MCF 10A (cell line): Measurements from ENCODE around the gene CLPTM1L. TPM values are rescaled to one million over a fixed set of nuclear protein-coding genes. Genes with fewer than 3 reads are reported as not detected.

Source experiments
- BruUV-seq: library from RNA; stranded (reverse); fragments of 400-500 nt; replicated peaks from 2 replicates; lab custom pipeline; 2021; lab: Mats Ljungman, UMichigan
- CTCF ChIA-PET: fragments of 300-600 bp; sonication (Branson Sonifier 250); formaldehyde crosslinking; extraction: SDS; loops from one replicate; lab custom pipeline; 2021; ENCODE audit warnings: antibody characterized with exemption, inconsistent platforms; lab: Yijun Ruan, JAX
- POLR2A ChIA-PET: fragments of 300-600, 350-650 bp; sonication (Branson Sonifier 250); formaldehyde crosslinking; extraction: SDS; loops from one replicate; lab custom pipeline; 2020; ENCODE audit warnings: antibody characterized with exemption, inconsistent platforms; lab: Yijun Ruan, JAX
- DNase-seq: peaks from one replicate; pipeline ENCODE4 v3.0.0-alpha.2; 2018; ENCODE audit not compliant: unreplicated experiment
- H3K27ac Mint-ChIP-seq: one replicate; pipeline ENCODE4 v1.8.0; 2022; ENCODE audit warnings: mild to moderate bottlenecking, low read depth, mixed read lengths; ENCODE audit not compliant: unreplicated experiment
- H3K27me3 Mint-ChIP-seq: one replicate; pipeline ENCODE4 v1.8.0; 2022; ENCODE audit warnings: mixed read lengths; ENCODE audit not compliant: insufficient read depth, unreplicated experiment
- H3K36me3 Mint-ChIP-seq: one replicate; pipeline ENCODE4 v1.8.0; 2022; ENCODE audit warnings: mild to moderate bottlenecking, moderate library complexity, mixed read lengths; ENCODE audit not compliant: insufficient read depth, unreplicated experiment
- H3K4me1 Mint-ChIP-seq: one replicate; pipeline ENCODE4 v1.8.0; 2022; ENCODE audit warnings: mixed read lengths; ENCODE audit not compliant: insufficient read depth, unreplicated experiment
- H3K4me3 Mint-ChIP-seq: one replicate; pipeline ENCODE4 v1.8.0; 2022; ENCODE audit warnings: mild to moderate bottlenecking, moderate library complexity, mixed read lengths; ENCODE audit not compliant: unreplicated experiment
- H3K9me3 Mint-ChIP-seq: one replicate; pipeline ENCODE4 v1.8.0; 2022; ENCODE audit warnings: mixed read lengths; ENCODE audit not compliant: unreplicated experiment
- intact Hi-C: fragments of 100-400 bp; cut with micrococcal nuclease; formaldehyde crosslinking; loops from 2 replicates; pipeline ENCODE4 v1.14.1; 2022
- total RNA-seq: library from RNA; stranded (reverse); gene quantifications from 2 replicates; pipeline ENCODE4 v1.2.3, GENCODE V29; 2022
- TF ChIP-seq, protein P1 (sequence below): fragments of 200-600 bp; IDR thresholded peaks from one replicate; pipeline ENCODE4 v1.8.0; 2022; ENCODE audit warnings: antibody characterized with exemption, mild to moderate bottlenecking; ENCODE audit not compliant: unreplicated experiment

The CLPTM1L gene
- total RNA-seq, 1 experiment from 2014 or later, result 128 TPM

DNA sequence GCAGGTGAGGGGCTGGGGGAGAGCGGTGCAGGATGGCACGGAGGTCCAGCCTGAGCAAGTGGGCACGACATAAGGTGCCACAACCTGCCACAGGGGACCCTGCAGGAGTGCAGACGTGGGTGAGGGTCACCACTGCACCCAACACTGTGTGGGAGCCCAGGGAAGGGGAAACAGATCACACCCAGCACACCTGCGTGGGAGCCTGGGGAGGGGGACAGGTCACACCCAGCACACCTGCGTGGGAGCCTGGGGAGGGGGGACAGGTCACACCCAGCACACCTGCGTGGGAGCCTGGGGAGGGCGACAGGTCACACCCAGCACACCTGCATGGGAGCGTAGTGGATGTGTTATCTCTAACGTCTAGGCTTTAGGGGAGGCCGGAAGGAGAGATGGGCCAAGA is 47.4 kb upstream of the CLPTM1L start:
- Mint-ChIP-seq H3K9me3 (no peaks in the 10 kb centered on the region), H3K27ac (no peak overlapping the region), H3K4me1 (no peaks in the 10 kb centered on the region), H3K4me3 (no peak overlapping the region), H3K27me3 (peaks cover 79% of the 10 kb centered on the region), H3K36me3 (no peaks in the 10 kb centered on the region)
- TF ChIP-seq, protein P1, sequence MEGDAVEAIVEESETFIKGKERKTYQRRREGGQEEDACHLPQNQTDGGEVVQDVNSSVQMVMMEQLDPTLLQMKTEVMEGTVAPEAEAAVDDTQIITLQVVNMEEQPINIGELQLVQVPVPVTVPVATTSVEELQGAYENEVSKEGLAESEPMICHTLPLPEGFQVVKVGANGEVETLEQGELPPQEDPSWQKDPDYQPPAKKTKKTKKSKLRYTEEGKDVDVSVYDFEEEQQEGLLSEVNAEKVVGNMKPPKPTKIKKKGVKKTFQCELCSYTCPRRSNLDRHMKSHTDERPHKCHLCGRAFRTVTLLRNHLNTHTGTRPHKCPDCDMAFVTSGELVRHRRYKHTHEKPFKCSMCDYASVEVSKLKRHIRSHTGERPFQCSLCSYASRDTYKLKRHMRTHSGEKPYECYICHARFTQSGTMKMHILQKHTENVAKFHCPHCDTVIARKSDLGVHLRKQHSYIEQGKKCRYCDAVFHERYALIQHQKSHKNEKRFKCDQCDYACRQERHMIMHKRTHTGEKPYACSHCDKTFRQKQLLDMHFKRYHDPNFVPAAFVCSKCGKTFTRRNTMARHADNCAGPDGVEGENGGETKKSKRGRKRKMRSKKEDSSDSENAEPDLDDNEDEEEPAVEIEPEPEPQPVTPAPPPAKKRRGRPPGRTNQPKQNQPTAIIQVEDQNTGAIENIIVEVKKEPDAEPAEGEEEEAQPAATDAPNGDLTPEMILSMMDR, result no peak
- BruUV-seq, result no TSS peak
- CTCF ChIA-PET, result no interaction called here
- no peak for DNase-seq
- intact Hi-C loops, result no loop called here
- POLR2A ChIA-PET, result no interaction called here

DNA sequence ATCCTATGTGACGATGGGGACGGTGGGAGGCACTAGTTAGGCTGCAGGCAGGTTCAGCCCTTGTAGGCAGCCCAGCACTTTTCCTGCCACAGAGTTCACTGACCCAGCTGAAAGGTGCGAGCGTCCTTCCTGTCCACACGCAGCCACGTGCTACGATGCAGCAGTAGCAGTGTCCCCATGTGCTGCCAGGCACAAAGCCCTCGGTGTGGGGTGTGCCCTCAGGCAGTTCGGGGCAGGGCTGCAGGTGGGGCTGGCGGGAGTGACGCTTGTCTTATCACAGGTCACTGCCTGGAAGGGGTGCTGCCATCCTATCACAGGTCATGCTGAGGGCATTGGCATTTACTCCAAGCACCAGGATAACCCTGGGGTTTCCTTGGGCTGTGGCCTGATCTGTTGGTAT is 46.8 kb upstream of the CLPTM1L start:
- BruUV-seq, result no TSS peak
- Mint-ChIP-seq H3K4me3 (no peak overlapping the region), H3K4me1 (peaks cover 5% of the 10 kb centered on the region), H3K36me3 (no peaks in the 10 kb centered on the region), H3K27me3 (peaks cover 79% of the 10 kb centered on the region), H3K27ac (no peak overlapping the region), H3K9me3 (no peaks in the 10 kb centered on the region)
- DNase-seq, result no peak
- ChIA-PET POLR2A (no interaction called here), CTCF (no interaction called here)
- TF ChIP-seq, protein P1, result no peak
- intact Hi-C loops, result no loop called here

DNA sequence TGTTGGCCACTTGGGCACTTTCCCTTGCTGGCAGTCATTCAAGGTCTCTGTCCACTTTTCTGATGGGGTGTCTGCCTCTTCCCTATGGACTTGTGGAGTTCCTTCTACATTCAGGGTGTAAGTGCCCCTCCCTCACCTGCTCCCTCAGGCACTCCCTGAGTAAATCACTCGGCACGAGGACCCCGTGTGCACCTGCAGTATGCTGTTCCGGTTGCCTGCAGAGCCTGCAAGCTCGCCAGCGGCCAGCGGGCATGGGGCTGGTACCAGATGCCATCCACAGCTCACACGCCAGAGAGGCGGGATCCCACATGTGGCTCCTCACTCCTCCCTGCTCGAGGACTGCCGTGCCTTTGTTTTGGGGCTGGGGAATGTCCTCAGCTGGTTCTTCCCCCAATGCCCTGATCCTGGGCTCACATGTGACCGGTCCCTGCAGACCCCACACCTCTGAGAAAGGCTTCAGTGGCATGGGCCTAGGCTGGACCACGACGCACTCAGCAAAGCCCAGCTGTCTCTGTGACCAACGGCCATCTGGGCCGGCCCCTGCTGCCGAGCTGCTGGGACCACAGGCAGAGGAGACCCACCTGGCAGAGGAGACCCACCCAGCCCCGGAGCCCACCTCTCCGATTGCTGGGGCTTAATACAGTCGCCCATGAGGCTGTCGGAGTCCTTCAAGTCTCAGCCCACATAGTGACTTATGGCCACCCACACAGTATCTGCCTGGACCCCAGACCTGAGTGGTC is 46.1 kb upstream of the CLPTM1L start:
- no TSS peak for BruUV-seq
- intact Hi-C loops, result no loop called here
- no peak for DNase-seq
- CTCF ChIA-PET, result no interaction called here
- no peak overlapping the region for H3K27ac Mint-ChIP-seq
- TF ChIP-seq, protein P1, result no peak
- peaks cover 9% of the 10 kb centered on the region for H3K4me1 Mint-ChIP-seq
- H3K4me3 Mint-ChIP-seq, result no peak overlapping the region
- H3K27me3 Mint-ChIP-seq, result peaks cover 75% of the 10 kb centered on the region
- no peaks in the 10 kb centered on the region for H3K36me3 Mint-ChIP-seq
- POLR2A ChIA-PET, result no interaction called here
- H3K9me3 Mint-ChIP-seq, result no peaks in the 10 kb centered on the region

GRCh38 chr5:1390333-1390732 is 45.4 kb upstream of the CLPTM1L start:
- Mint-ChIP-seq H3K4me3 (no peak overlapping the region), H3K27ac (no peak overlapping the region), H3K4me1 (peaks cover 9% of the 10 kb centered on the region), H3K36me3 (no peaks in the 10 kb centered on the region), H3K27me3 (peaks cover 68% of the 10 kb centered on the region), H3K9me3 (no peaks in the 10 kb centered on the region)
- TF ChIP-seq, protein P1, result no peak
- intact Hi-C loops, result no loop called here
- CTCF ChIA-PET, result no interaction called here
- POLR2A ChIA-PET, result no interaction called here
- no peak for DNase-seq
- no TSS peak for BruUV-seq
